ENCODE data around the gene RAB7A.

The RAB7A gene

DNA sequence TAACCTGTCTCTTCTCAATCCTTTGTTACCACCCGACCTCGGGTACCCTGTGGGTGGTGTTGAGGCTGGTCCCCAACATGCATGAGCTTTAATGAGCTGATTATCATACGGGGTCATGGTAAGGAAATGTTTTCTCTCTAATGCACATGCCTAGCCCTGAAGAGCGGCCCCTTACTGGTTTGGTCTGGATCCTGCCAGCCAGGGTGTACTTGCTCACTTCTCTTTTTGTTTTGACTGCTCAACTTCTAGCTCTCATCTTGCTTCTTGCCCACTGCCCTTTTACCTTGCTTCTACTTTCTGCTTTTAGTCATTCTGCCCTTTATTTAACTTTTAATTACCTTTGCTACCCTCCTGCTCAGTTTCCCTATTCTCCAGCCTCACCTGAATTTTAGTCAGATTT, 109.1 kb downstream of the RAB7A start:
- Histone ChIP-seq H3K9me3 (ENCODE audit: severe bottlenecking) (no peaks in the 10 kb centered on the region), H3K27me3 (ENCODE audit: insufficient read depth, low read depth, severe bottlenecking) (no peaks in the 10 kb centered on the region), H3K4me3 (ENCODE audit: low read depth, low read length) (no peak overlapping the region), H3K36me3 (no peaks in the 10 kb centered on the region), H3K27ac (no peak overlapping the region)
- TF ChIP-seq, protein P1, sequence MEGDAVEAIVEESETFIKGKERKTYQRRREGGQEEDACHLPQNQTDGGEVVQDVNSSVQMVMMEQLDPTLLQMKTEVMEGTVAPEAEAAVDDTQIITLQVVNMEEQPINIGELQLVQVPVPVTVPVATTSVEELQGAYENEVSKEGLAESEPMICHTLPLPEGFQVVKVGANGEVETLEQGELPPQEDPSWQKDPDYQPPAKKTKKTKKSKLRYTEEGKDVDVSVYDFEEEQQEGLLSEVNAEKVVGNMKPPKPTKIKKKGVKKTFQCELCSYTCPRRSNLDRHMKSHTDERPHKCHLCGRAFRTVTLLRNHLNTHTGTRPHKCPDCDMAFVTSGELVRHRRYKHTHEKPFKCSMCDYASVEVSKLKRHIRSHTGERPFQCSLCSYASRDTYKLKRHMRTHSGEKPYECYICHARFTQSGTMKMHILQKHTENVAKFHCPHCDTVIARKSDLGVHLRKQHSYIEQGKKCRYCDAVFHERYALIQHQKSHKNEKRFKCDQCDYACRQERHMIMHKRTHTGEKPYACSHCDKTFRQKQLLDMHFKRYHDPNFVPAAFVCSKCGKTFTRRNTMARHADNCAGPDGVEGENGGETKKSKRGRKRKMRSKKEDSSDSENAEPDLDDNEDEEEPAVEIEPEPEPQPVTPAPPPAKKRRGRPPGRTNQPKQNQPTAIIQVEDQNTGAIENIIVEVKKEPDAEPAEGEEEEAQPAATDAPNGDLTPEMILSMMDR (IDR thresholded peaks at IDR 0.05; ENCODE audit: low read depth, low read length) = no peak
- DNase-seq = no peak

GRCh38 chr3:128841926-128842920, 116.2 kb downstream of the RAB7A start:
- Histone ChIP-seq H3K36me3 (no peaks in the 10 kb centered on the region), H3K27me3 (ENCODE audit: insufficient read depth, low read depth, severe bottlenecking) (no peaks in the 10 kb centered on the region), H3K9me3 (ENCODE audit: severe bottlenecking) (no peaks in the 10 kb centered on the region), H3K27ac (no peak overlapping the region), H3K4me3 (ENCODE audit: low read depth, low read length) (no peak overlapping the region)
- TF ChIP-seq, protein P1 (IDR thresholded peaks at IDR 0.05; ENCODE audit: low read depth, low read length) = no peak
- DNase-seq = no peak

- Histone ChIP-seq H3K27me3 (ENCODE audit: insufficient read depth, low read depth, severe bottlenecking) (no peaks in the 10 kb centered on the region), H3K9me3 (ENCODE audit: severe bottlenecking) (no peaks in the 10 kb centered on the region), H3K4me3 (ENCODE audit: low read depth, low read length) (no peak overlapping the region), H3K36me3 (no peaks in the 10 kb centered on the region), H3K27ac (no peak overlapping the region)
- no peak for DNase-seq
- TF ChIP-seq, protein P1 (IDR thresholded peaks at IDR 0.05; ENCODE audit: low read depth, low read length) = no peak
These were observed 118.5 kb downstream of the RAB7A start for GRCh38 chr3:128844502-128844901.

GRCh38 chr3:128845119-128845777, 119.3 kb downstream of the RAB7A start:
- Histone ChIP-seq H3K4me3 (ENCODE audit: low read depth, low read length) (peak overlapping the region; percentile 49), H3K27me3 (ENCODE audit: insufficient read depth, low read depth, severe bottlenecking) (no peaks in the 10 kb centered on the region), H3K9me3 (ENCODE audit: severe bottlenecking) (no peaks in the 10 kb centered on the region), H3K27ac (no peak overlapping the region), H3K36me3 (no peaks in the 10 kb centered on the region)
- DNase-seq = peak; percentile 58
- TF ChIP-seq, protein P1 (IDR thresholded peaks at IDR 0.05; ENCODE audit: low read depth, low read length) = peak; percentile 73

GRCh38 chr3:128845778-128846485, 119.9 kb downstream of the RAB7A start:
- TF ChIP-seq, protein P1 (IDR thresholded peaks at IDR 0.05; ENCODE audit: low read depth, low read length) = peak; percentile 75
- H3K27me3 ChIP-seq (ENCODE audit: insufficient read depth, low read depth, severe bottlenecking) = no peaks in the 10 kb centered on the region
- H3K27ac ChIP-seq = peak overlapping the region; percentile 26; the same call in 1 of the 2 replicates
- H3K36me3 ChIP-seq = no peaks in the 10 kb centered on the region
- H3K4me3 ChIP-seq (ENCODE audit: low read depth, low read length) = peak overlapping the region; percentile 49
- no peaks in the 10 kb centered on the region for H3K9me3 ChIP-seq (ENCODE audit: severe bottlenecking)
- peak; percentile 86 for DNase-seq

Data from WERI-Rb-1 (cell line).